Posterior vena cava (tissue), 2 donors: ENCODE data around the gene CCDC186. TPM values are rescaled to one million over a fixed set of nuclear protein-coding genes. Genes with fewer than 3 reads are reported as not detected.
"Not testable (repeated sequence)": the region's sequence is repeated elsewhere in the genome, so short reads cannot be mapped to it uniquely, and the experiment has no call there.

ENCODE experiments used
- DNase-seq: peaks from one replicate; pipeline ENCODE4 v3.0.0-alpha.2; 2020; ENCODE audit warnings: low spot score
- intact Hi-C, 2 donors: fragments of 100-400 bp; cut with DNase I; formaldehyde crosslinking; loops; one replicate each; pipeline versions ENCODE4 v1.14.1 to v1.14.2; 2022 to 2023
- total RNA-seq, 2 donors: library from RNA; stranded (reverse); fragmentation: NEBNext Ultra II Directional; extraction: Animal tissue kit (Norgen Biotek cat#: 25700); gene quantifications; one replicate each; pipeline ENCODE4 v1.2.1, GENCODE V29; 2021
- donor health status: DM: yes; HTN: yes; CAD: no.
- donor health status: DM: yes; HTN: yes; CAD: no.

CCDC186 gene
- total RNA-seq, 2 donors from 2014 or later, result 17.7 to 18.2 TPM

- DNase-seq, result no peak
- intact Hi-C loops, result no loop called here
These were observed 2.5 kb upstream of the CCDC186 start for GRCh38 chr10:114176511-114176910.

- no peak for DNase-seq
- intact Hi-C loops, result no loop called here
These were observed 1.7 kb upstream of the CCDC186 start for GRCh38 chr10:114175667-114176066.

DNA sequence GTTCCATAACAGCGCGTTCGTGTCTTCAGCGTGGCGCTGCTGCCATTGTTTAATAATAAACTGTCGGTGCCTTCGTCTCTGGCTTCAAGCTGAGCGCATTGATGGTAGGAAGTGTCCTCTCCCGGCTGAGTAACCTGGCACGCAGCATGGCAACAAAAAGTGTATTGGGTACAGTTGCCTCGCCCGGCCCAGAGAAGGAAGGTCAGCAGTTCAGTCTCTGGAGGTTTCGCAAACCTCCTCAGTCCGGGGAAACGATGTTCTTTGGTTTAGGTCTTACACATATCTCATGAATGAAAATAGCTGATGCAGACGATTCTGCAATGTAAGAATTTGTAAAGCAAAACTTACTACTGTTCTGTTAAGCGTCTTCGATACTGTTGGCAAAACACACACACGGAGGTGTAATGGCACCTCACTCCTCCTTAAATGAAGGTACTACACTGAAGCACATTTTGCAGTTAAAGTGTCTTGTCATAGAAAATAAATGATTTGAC, 739 bp upstream of the CCDC186 start:
- intact Hi-C loops, result no loop called here
- DNase-seq, result peak; percentile 87

DNA sequence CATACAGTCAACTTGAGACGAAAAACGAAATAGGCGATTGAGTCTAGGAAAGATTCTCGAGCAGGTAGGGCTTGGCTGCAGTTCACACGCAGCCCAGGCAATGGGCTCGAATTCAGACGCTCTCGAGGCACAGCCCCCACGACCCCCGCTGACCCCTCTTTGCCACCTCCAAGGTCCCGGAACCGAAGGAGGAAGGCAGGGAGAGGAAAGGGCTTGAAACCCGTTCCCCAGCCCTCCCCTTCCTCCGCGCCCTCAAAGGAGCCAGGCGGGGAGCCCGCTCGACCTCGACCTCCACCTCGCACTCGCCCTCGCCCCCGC, 441 bp downstream of the CCDC186 start:
- no peak for DNase-seq
- intact Hi-C loops, result no loop called here

DNA sequence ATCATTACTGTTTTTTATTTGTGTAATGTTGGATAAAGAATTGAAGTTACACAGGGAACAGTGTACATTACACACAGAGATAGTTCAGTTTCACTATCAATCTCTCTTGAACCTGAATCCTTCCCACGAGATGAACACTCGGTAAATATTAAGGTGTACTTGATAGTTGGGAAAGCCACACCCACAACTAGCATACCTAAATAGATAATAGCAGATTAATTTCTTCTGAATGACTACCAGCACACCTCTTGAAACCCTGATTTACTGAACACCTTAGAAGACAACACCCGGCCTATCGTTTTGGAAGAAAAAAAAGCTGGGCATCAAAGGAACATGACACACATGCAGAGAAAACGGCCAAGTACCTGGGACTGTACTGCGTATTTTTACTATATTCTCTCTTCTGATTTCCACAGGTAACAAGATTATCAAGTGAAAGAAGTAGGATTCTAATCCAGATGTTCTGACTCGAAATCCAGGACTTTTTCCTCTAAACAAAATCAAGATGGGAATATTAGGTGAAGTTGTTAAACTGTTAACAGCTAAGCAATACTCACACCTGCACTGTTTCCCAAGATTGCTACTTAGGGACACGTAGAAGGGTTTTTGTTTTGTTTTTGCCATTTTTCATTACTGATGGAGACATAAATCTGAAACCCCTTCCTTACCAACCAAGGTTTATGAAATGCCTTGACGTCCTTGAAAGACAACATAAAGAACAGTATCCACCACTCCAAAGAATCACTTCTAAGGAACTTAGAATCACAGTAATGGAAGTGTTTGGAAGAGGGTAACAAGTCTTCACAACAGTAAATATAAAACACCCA, 1.0 kb downstream of the CCDC186 start:
- DNase-seq, result no peak
- intact Hi-C loops, result no loop called here

DNA sequence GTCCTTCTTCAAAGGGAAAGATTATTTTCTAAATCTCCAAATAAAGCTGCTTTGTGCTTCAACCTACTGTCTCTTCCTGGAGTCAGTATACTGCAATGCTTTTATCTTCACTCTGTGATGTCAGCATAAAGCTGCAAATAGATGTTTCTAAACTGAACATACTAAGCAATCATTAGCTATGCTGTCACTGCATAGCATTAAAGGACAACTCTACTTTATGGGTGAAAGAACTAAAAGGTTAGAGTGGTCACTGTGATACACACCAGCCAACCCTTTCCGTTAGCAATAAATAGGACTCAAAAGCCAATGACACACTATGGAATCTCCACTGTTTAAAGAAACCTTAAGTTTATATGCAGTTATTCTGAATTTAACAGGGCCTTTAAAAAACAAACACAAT, 1.8 kb downstream of the CCDC186 start:
- no peak for DNase-seq
- intact Hi-C loops, result no loop called here

DNA sequence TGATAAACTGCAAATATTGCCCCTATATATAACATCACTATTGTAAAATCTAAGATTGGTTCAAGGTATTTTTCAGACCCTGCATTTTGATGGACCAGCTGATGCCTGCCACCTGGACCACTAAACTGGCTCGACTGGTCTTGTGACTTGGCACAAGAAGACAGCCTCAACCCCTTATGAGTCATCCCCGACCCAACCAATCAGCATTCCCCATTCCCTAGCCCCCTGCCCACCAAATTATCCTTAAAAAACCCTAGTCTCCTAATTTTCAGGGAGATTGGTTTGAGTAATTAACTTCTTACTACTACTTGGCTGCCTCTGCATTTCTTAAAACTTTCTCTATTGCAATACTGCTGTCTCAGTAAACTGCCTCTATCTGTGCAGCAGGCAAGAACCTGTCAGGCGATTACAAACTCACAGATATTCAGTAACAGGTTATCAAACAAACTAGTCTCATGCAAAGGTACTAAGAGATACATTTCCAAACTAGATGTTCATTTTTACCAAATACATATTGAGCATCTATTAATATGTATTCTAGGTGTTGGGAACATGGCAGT, 5.5 kb downstream of the CCDC186 start:
- intact Hi-C loops, result no loop called here
- DNase-seq, result no peak

DNA sequence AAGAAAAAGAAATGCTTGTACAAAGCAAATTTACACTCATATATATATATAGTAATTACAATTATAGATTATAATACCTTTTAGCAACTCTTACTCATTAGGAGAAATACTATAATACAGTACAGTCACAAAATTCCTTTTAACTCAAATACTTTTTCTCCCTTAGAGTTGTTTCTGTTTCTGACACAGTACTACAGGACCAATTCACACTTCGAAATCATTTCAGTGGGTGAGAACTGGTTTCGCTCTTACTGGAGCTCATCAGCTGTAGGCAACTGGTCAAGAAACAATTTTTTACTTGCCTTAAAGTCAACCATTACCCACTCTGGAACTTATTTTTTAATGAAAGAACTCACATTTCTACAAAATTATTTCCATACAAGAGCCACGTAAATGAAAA, 6.0 kb downstream of the CCDC186 start:
- no peak for DNase-seq
- intact Hi-C loops, result no loop called here

- no peak for DNase-seq
- intact Hi-C loops, result no loop called here
These were observed 7.5 kb downstream of the CCDC186 start for GRCh38 chr10:114166494-114166893.

DNA sequence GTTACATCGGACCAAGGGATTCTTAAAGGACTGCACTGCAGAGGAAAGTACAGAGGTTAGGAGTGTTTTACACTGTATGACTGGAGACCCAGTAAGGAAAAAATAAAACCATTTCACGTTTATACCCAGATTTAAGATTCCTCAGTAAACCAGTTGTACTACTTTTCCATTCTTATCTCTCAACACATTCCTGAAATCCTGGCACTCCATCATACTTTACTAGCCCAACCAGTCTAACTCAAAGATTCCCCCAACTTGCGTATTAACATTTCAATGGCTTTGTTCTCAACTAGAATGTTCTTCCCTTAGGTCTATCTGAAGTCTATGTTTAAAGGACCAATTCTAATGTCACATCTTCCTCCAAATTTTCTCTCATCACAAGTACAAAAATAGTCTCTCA, 8.0 kb downstream of the CCDC186 start:
- intact Hi-C loops, result no loop called here

DNA sequence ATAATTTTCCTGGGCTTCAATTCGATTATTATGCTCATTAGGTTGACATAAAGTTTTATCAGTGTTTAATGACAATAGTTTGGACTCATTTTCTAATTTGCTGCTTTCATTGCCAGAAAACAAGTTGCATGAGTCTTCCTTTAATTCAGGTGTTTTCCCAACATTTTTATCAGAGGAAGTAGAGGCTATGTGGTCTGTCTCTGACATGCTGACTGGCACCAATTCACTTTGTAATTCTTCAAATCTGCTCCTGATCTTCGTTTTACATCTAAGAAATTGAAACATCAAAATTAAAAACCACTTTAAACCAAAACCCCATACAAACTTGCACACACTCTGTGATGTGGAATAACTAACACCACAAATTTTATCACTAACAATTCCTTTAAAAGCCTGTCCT, 10.9 kb downstream of the CCDC186 start:
- no peak for DNase-seq
- intact Hi-C loops, result no loop called here

More for the DNA sequence above, 8.0 kb downstream of the CCDC186 start:
- DNase-seq, result no peak

- intact Hi-C loops, result no loop called here
- DNase-seq, result no peak
These were observed 16.1 kb downstream of the CCDC186 start for GRCh38 chr10:114157912-114158311.

- intact Hi-C loops, result no loop called here
- no peak for DNase-seq
These were observed 22.1 kb downstream of the CCDC186 start for GRCh38 chr10:114151892-114152291.

DNA sequence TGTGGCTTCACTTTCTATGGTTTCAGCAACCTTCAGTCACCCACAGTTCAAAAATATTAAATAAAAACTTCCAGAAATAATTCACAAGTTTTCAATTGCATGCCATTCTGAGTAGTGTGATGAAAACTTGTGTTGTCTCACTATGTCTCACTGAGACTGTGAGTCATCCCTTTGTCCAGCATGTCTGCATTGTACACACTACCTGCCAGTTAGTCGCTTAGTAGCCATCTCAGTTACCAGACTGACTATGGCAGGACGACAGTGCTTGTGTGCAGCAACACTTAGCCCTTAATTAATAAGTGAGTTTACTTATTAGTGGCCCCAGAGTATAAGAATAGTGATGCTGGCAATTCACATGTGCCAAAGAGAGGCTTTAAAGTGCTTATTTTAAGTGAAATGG, 22.5 kb downstream of the CCDC186 start:
- DNase-seq, result no peak
- intact Hi-C loops, result no loop called here

DNA sequence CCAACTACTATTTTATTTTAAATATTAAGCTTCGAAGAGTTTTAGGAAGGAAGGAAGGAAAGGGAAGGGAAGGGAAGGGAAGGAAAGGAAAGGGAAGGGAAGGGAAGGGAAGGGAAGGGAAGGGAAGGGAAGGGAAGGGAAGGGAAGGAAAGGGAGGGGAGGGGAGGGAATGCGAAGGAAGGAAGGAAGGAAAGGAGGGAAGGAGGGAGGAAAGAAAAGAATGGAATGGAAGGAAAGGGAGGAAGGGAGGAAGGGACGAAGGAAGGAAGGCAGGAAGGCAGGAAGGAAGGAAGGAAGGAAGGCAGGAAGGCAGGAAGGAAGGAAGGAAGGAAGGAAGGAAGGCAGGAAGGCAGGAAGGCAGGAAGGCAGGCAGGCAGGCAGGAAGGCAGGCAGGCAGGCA, 24.5 kb downstream of the CCDC186 start:
- DNase-seq, intact Hi-C loops: not testable (repeated sequence)

- intact Hi-C loops, result no loop called here
These were observed 30.8 kb downstream of the CCDC186 start for GRCh38 chr10:114143160-114143559.

DNA sequence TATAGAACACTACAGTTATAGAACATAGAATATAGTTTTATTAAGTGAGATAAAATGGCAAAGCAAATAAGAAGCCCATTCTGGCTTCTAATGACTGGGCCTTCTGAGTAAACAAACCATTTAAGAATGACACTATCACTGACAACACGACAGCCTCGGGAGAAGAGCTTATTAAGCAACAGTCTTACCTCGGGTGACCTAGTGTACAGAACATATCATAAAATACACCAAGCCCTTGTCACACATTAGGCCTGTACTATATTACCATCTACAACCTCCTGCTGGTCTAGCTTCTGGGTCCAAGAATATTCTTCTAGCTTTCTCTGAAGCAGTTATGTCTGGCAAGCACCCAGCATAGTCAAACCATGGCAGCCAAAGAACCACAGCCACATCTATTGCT, 32.0 kb downstream of the CCDC186 start:
- no peak for DNase-seq
- intact Hi-C loops, result no loop called here

More at GRCh38 chr10:114143160-114143559, 30.8 kb downstream of the CCDC186 start:
- no peak for DNase-seq

DNA sequence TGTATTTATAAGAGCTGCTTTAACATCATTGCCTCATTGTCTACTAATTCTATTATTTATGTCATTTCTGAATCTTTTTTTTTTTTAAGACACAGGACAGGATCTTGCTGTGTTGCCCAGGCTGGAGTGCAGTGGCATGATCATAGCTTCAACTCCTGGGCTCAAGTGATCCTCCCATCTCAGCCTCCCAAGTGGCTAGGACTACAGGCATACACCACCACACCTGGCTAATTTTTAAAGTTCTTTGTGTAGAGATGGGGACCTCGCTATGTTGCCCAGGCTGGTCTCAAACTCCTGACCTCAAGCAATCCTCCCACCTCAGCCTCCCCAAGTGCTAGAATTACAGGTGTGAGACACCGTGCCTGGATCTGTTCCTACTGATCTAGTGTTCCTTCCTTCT, 33.2 kb downstream of the CCDC186 start:
- DNase-seq, intact Hi-C loops: not testable (repeated sequence)

GRCh38 chr10:114140036-114140435, 34.0 kb downstream of the CCDC186 start:
- DNase-seq, result no peak
- intact Hi-C loops, result no loop called here

DNA sequence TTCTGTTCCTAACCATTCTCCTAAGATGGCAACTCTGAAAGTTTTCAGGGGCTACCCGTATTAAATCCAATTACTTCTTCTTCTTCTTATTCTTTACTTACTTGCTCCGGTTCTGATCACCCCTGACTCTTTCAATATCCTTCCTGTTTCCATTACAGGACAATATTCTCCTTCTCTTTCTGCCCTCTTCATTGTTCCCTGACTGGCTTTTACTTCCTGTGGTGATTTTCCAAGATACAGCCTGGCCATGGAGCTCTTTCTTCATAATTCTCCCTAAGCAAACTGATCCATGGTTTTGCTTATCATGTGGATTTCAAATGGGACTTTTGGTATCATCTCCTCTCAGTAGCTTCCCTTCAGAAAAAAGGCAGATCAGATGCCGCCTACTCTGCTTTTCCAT, 35.4 kb downstream of the CCDC186 start:
- intact Hi-C loops, result no loop called here
- no peak for DNase-seq

GRCh38 chr10:114135476-114135875, 38.5 kb downstream of the CCDC186 start:
- DNase-seq, result no peak

More at GRCh38 chr10:114135476-114135875, 38.5 kb downstream of the CCDC186 start:
- intact Hi-C loops, result no loop called here
